ENCODE data around the gene PACRG.

DNA sequence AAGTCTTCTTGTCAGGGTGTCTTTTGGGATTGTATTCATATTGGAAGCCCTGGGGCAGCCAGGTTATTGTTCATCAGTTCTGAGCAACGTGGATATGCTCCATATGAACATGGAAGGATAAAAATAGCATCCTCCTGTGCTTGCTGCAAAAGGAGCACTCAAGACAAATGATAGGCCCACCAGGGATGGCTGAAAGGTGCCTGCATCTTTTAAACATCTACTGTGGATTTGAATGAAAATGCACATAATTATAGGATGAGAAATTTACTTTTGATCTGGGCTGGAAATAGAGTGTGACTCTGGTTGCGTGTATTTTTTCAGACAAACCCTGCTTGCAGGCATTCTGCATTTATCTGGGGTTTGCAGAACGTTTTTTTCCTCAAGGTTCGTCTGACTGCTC lies 299.1 kb downstream of the PACRG start:
- TF ChIP-seq, protein P1, sequence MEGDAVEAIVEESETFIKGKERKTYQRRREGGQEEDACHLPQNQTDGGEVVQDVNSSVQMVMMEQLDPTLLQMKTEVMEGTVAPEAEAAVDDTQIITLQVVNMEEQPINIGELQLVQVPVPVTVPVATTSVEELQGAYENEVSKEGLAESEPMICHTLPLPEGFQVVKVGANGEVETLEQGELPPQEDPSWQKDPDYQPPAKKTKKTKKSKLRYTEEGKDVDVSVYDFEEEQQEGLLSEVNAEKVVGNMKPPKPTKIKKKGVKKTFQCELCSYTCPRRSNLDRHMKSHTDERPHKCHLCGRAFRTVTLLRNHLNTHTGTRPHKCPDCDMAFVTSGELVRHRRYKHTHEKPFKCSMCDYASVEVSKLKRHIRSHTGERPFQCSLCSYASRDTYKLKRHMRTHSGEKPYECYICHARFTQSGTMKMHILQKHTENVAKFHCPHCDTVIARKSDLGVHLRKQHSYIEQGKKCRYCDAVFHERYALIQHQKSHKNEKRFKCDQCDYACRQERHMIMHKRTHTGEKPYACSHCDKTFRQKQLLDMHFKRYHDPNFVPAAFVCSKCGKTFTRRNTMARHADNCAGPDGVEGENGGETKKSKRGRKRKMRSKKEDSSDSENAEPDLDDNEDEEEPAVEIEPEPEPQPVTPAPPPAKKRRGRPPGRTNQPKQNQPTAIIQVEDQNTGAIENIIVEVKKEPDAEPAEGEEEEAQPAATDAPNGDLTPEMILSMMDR (IDR thresholded peaks at IDR 0.05), result no peak
- TF ChIP-seq POLR2A (IDR thresholded peaks at IDR 0.05), result no peak
